ENCODE measurements around the gene TMEM63A. TPM values are rescaled to one million over a fixed set of nuclear protein-coding genes. Genes with fewer than 3 reads are reported as not detected.

The TMEM63A gene
- polyA plus RNA-seq, 1 donor from 2014 or later = not detected

GRCh38 chr1:225908773-225909172 is 26.6 kb upstream of the TMEM63A start:
- H3K27me3 ChIP-seq (ENCODE audit: insufficient read depth, low read depth, low read length) = no peaks in the 10 kb centered on the region
- no peak overlapping the region for H3K27ac ChIP-seq (ENCODE audit: low read length)
- H3K4me2 ChIP-seq (ENCODE audit: low read length) = no peak overlapping the region
- H3K4me3 ChIP-seq (ENCODE audit: low read length) = no peak overlapping the region
- H4K20me1 ChIP-seq (ENCODE audit: insufficient read depth) = no peaks in the 10 kb centered on the region
- no peaks in the 10 kb centered on the region for H3K79me2 ChIP-seq (replicated peaks; ENCODE audit: insufficient read depth, low read length)
- H3K36me3 ChIP-seq (ENCODE audit: insufficient read depth, low read length) = no peaks in the 10 kb centered on the region
- no peak overlapping the region for H2AFZ ChIP-seq (ENCODE audit: low read depth, low read length)
- H3F3A ChIP-seq (ENCODE audit: insufficient read depth, low read length, poor library complexity, severe bottlenecking) = no peaks in the 10 kb centered on the region
- TF ChIP-seq TAF1 (IDR thresholded peaks at IDR 0.05; ENCODE audit: low read depth) (no peak), SMC3 (conservative IDR thresholded peaks at IDR 0.05; ENCODE audit: poor library complexity) (no peak), EZH2 (IDR thresholded peaks at IDR 0.05; ENCODE audit: borderline replicate concordance, insufficient read depth, low read length, poor library complexity, severe bottlenecking) (no peak), REST (IDR thresholded peaks at IDR 0.05; ENCODE audit: borderline replicate concordance) (no peak), EP300 (conservative IDR thresholded peaks at IDR 0.05; ENCODE audit: poor library complexity, severe bottlenecking) (no peak), MXI1 (conservative IDR thresholded peaks at IDR 0.05; ENCODE audit: poor library complexity, severe bottlenecking) (no peak)
- no peaks in the 10 kb centered on the region for H3K9me2 ChIP-seq (ENCODE audit: insufficient read depth, low read length)
- no peaks in the 10 kb centered on the region for H3K9me3 ChIP-seq (ENCODE audit: low read length)
- no peak overlapping the region for H3K9ac ChIP-seq (ENCODE audit: low read length)

- no peaks in the 10 kb centered on the region for H3K36me3 ChIP-seq (ENCODE audit: insufficient read depth, low read length)
- H3F3A ChIP-seq (ENCODE audit: insufficient read depth, low read length, poor library complexity, severe bottlenecking) = no peaks in the 10 kb centered on the region
- TF ChIP-seq POLR2AphosphoS5 (IDR thresholded peaks at IDR 0.05) (no peak), MXI1 (conservative IDR thresholded peaks at IDR 0.05; ENCODE audit: poor library complexity, severe bottlenecking) (no peak), REST (IDR thresholded peaks at IDR 0.05; ENCODE audit: borderline replicate concordance) (no peak)
- H3K27ac ChIP-seq (ENCODE audit: low read length) = no peak overlapping the region
- H3K9me2 ChIP-seq (ENCODE audit: insufficient read depth, low read length) = no peaks in the 10 kb centered on the region
- H3K4me2 ChIP-seq (ENCODE audit: low read length) = no peak overlapping the region
- H3K27me3 ChIP-seq (ENCODE audit: insufficient read depth, low read depth, low read length) = no peaks in the 10 kb centered on the region
- no peaks in the 10 kb centered on the region for H4K20me1 ChIP-seq (ENCODE audit: insufficient read depth)
- no peak overlapping the region for H2AFZ ChIP-seq (ENCODE audit: low read depth, low read length)
- no peak overlapping the region for H3K9ac ChIP-seq (ENCODE audit: low read length)
- H3K79me2 ChIP-seq (replicated peaks; ENCODE audit: insufficient read depth, low read length) = no peaks in the 10 kb centered on the region
- H3K9me3 ChIP-seq (ENCODE audit: low read length) = no peaks in the 10 kb centered on the region
- no peak overlapping the region for H3K4me3 ChIP-seq (ENCODE audit: low read length)
These were observed 25.9 kb upstream of the TMEM63A start for GRCh38 chr1:225908013-225908640.
